Fibroblast of lung (primary cell): Measurements from ENCODE around the gene CAPS2. TPM values are rescaled to one million over a fixed set of nuclear protein-coding genes. Genes with fewer than 3 reads are reported as not detected.
"Not testable (repeated sequence)": the region's sequence is repeated elsewhere in the genome, so short reads cannot be mapped to it uniquely, and the experiment has no call there.

Source experiments
- DNase-seq, 2 donors: peaks; one replicate each; pipeline versions ENCODE4 v3.0.0 to v3.0.0-alpha.2; 2010; ENCODE audit warnings: low read depth in 2 of 2
- H2AFZ ChIP-seq: 2 replicates; pipeline ENCODE4 v1.5.1; 2012; ENCODE audit warnings: low read length, control low read depth, inconsistent platforms
- H3K27ac ChIP-seq: 2 replicates; pipeline ENCODE4 v1.5.1; 2011; ENCODE audit warnings: low read length, control low read depth; ENCODE audit not compliant: insufficient read depth
- H3K27me3 ChIP-seq: 2 replicates; pipeline ENCODE4 v1.5.1; 2011; ENCODE audit warnings: mild to moderate bottlenecking, low read length; ENCODE audit not compliant: control insufficient read depth, insufficient read depth
- H3K36me3 ChIP-seq: 2 replicates; pipeline ENCODE4 v1.5.1; 2011; ENCODE audit warnings: low read length; ENCODE audit not compliant: control insufficient read depth, insufficient read depth
- H3K4me1 ChIP-seq: 2 replicates; pipeline ENCODE4 v1.5.1; 2011; ENCODE audit warnings: low read length; ENCODE audit not compliant: control insufficient read depth, insufficient read depth; ENCODE audit errors: extremely low read depth
- H3K4me2 ChIP-seq: 2 replicates; pipeline ENCODE4 v1.5.1; 2011; ENCODE audit warnings: low read length, control low read depth; ENCODE audit not compliant: insufficient read depth; ENCODE audit errors: extremely low read depth
- H3K4me3 ChIP-seq, 4 experiments: fragments of 200-600 bp in 1 of 4; sonication (generic) in 1 of 4; replicated peaks in 1 of 4; 2 replicates each; pipeline ENCODE4 v1.5.1; 2011 to 2016; ENCODE audit warnings: low read length in 4 of 4, low read depth in 3 of 4, mild to moderate bottlenecking in 3 of 4, control low read depth in 2 of 4, inconsistent platforms in 1 of 4, mixed read lengths in 1 of 4; ENCODE audit not compliant: insufficient read depth in 1 of 4; ENCODE audit errors: control extremely low read depth in 1 of 4
- H3K79me2 ChIP-seq: 2 replicates; pipeline ENCODE4 v1.5.1; 2012; ENCODE audit warnings: mild to moderate bottlenecking, low read length, inconsistent platforms; ENCODE audit not compliant: control insufficient read depth, insufficient read depth
- H3K9ac ChIP-seq: 2 replicates; pipeline ENCODE4 v1.5.1; 2011; ENCODE audit warnings: mild to moderate bottlenecking, low read length, control low read depth; ENCODE audit not compliant: insufficient read depth
- H3K9me3 ChIP-seq: 2 replicates; pipeline ENCODE4 v1.5.1; 2012; ENCODE audit warnings: low read depth, low read length; ENCODE audit not compliant: control insufficient read depth, insufficient read depth
- H4K20me1 ChIP-seq: 2 replicates; pipeline ENCODE4 v1.5.1; 2011; ENCODE audit warnings: low read length; ENCODE audit not compliant: control insufficient read depth, insufficient read depth; ENCODE audit errors: extremely low read depth
- EZH2 ChIP-seq: IDR thresholded peaks from 2 replicates; pipeline ENCODE4 v1.5.1; 2012; ENCODE audit warnings: low read length, control low read depth, mild to moderate bottlenecking; ENCODE audit errors: missing control alignments
- polyA plus RNA-seq, 2 donors: library from polyadenylated mRNA; depleted of rRNA in 1 of 2; stranded (reverse) in 1 of 2; unstranded in 1 of 2; fragments of >200 nt; gene quantifications; 2 replicates each; pipeline ENCODE4 v1.2.1, GENCODE V29; 2011 to 2012; ENCODE audit warnings: missing spikeins in 1 of 2
- total RNA-seq: library from RNA; depleted of rRNA; stranded (reverse); fragments of >200 nt; gene quantifications from 2 replicates; pipeline ENCODE4 v1.2.1, GENCODE V29; 2014
- TF ChIP-seq, protein P1 (sequence below), 2 donors: IDR thresholded peaks in 1 of 2; conservative IDR thresholded peaks in 1 of 2; 1 replicate in 1 of 2; 2 replicates in 1 of 2; pipeline ENCODE4 v1.5.1; 2011 to 2012; ENCODE audit warnings: low read length in 2 of 2, control low read depth in 1 of 2, inconsistent platforms in 1 of 2, low read depth in 1 of 2, mild to moderate bottlenecking in 1 of 2

CAPS2 gene
- total and polyA plus RNA-seq, 2 donors (not counting 1 experiment from before 2014, with no cell fraction given), result 3.5 to 21.1 TPM

DNA sequence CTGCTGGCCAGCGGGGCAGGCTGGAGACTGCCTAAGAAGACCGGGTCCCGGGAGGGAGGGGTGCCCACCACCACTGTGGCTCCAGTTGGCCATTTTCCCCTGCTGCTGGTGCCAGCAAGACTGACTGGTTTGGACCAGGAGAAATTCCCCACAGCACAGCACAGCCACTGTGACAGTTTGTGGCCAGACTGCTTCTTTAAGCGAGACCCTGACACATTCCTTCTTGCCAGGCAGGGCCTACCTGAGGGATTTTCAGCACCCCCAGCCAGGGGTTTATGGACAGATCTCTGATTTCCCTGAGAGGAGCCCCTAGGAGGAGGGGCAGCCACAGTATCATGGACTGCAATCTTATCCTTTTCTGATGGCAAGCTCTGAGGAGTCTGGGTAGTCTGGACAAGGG, 19.8 kb upstream of the CAPS2 start:
- Histone ChIP-seq H3K4me2 (no peak overlapping the region), H3K9ac (no peak overlapping the region), H4K20me1 (no peaks in the 10 kb centered on the region), H2AFZ (no peak overlapping the region), H3K36me3 (no peaks in the 10 kb centered on the region), H3K4me3 (no peak overlapping the region), H3K9me3 (no peaks in the 10 kb centered on the region), H3K27me3 (no peaks in the 10 kb centered on the region), H3K4me1 (no peaks in the 10 kb centered on the region), H3K27ac (no peak overlapping the region), H3K79me2 (no peaks in the 10 kb centered on the region)
- TF ChIP-seq EZH2, result no peak
- TF ChIP-seq, protein P1, sequence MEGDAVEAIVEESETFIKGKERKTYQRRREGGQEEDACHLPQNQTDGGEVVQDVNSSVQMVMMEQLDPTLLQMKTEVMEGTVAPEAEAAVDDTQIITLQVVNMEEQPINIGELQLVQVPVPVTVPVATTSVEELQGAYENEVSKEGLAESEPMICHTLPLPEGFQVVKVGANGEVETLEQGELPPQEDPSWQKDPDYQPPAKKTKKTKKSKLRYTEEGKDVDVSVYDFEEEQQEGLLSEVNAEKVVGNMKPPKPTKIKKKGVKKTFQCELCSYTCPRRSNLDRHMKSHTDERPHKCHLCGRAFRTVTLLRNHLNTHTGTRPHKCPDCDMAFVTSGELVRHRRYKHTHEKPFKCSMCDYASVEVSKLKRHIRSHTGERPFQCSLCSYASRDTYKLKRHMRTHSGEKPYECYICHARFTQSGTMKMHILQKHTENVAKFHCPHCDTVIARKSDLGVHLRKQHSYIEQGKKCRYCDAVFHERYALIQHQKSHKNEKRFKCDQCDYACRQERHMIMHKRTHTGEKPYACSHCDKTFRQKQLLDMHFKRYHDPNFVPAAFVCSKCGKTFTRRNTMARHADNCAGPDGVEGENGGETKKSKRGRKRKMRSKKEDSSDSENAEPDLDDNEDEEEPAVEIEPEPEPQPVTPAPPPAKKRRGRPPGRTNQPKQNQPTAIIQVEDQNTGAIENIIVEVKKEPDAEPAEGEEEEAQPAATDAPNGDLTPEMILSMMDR (conservative IDR thresholded peaks at IDR 0.05 in 1 of 2, IDR thresholded peaks at IDR 0.05 in 1 of 2; ENCODE audit: low read depth in 1 of 2, low read length in 2 of 2), result no peak
- no peak for DNase-seq

DNA sequence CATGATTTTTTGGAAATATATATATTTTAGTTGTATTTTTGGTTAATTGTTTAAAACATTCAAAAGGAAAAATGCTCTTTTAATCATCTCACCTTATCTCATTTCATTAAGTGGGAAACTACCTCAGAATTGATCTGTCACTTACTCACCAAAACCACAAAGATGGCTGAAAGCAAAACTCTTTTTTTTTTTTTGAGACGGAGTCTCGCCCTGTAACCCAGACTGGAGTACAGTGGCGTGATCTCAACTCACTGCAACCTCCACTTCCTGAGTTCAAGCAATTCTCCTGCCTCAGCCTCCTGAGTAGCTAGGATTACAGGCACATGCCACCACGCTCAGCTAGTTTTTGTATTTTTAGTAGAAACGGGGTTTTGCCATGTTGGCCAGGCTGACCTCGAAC, 16.1 kb upstream of the CAPS2 start:
- H3K4me2 ChIP-seq, H4K20me1 ChIP-seq, H3K4me1 ChIP-seq, H3K27me3 ChIP-seq, H2AFZ ChIP-seq, H3K4me3 ChIP-seq, H3K27ac ChIP-seq, H3K79me2 ChIP-seq, DNase-seq, H3K36me3 ChIP-seq, H3K9me3 ChIP-seq, H3K9ac ChIP-seq: not testable (repeated sequence)

DNA sequence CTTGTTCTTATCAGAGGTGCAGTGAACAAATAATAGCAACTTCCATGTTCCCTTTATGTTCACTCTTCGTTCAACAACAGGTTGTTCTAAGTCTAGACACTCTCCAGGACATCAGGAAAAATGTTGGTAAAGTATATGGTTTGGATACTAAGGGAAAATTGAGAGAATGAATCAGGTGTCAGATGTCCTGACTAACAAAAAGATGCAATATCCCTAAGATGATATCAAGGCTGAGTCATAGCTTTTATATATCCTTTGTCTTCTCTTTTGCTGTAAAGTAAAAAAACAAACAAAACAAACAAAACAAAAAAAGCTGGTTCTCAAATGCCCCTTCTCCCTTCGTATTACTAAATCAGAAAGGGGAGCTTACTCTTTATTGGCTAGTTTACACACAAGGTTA, 15.4 kb upstream of the CAPS2 start:
- DNase-seq, result no peak
- TF ChIP-seq, protein P1 (conservative IDR thresholded peaks at IDR 0.05 in 1 of 2, IDR thresholded peaks at IDR 0.05 in 1 of 2; ENCODE audit: low read depth in 1 of 2, low read length in 2 of 2), result no peak
- no peak for TF ChIP-seq EZH2
- H3K4me2 ChIP-seq, result no peak overlapping the region

More for the DNA sequence above, 15.4 kb upstream of the CAPS2 start:
- no peak overlapping the region for H3K4me3 ChIP-seq
- H3K27ac ChIP-seq, result no peak overlapping the region
- no peak overlapping the region for H2AFZ ChIP-seq
- H3K4me1 ChIP-seq, result no peaks in the 10 kb centered on the region
- no peaks in the 10 kb centered on the region for H4K20me1 ChIP-seq
- no peaks in the 10 kb centered on the region for H3K79me2 ChIP-seq
- H3K9ac ChIP-seq, result no peak overlapping the region
- H3K9me3 ChIP-seq, result no peaks in the 10 kb centered on the region
- H3K27me3 ChIP-seq, result no peaks in the 10 kb centered on the region
- H3K36me3 ChIP-seq, result no peaks in the 10 kb centered on the region
